ENCODE measurements around the gene WDR33. TPM values are rescaled to one million over a fixed set of nuclear protein-coding genes. Genes with fewer than 3 reads are reported as not detected.

WDR33 gene
- total and polyA plus RNA-seq, 2 of the 13 experiments (the other 11 are each of a cell fraction or from before 2014, with no cell fraction given), result 54.9 to 78.2 TPM

DNA sequence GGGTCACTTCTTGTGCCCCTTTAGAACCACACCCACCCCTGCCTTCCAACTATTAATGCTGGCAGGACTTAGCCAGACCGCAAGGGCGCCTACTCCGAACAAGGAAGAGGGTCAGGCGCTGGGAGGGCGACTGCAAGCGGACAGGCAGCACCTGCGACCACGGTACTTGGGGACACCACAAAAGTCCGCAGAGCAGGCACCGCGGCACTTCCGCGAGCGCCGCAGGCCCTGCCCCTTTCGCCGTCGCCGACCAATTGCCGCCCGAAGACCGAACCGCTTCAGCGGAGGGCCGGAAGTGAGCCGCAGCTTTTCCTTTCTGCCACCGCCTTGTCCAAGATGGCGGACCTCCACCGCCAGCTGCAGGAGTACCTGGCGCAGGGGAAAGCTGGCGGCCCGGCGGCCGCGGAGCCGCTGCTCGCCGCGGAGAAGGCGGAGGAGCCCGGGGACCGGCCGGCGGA is 109.7 kb downstream of the WDR33 start, which contains the start of gene SFT2D3 (continued):
- TF ChIP-seq ZBTB34 (CRISPR knock-in tag; IDR thresholded peaks at IDR 0.05) (0 out of 2 replicates have a peak, but pooled peaks have one; percentile 56), KLF16 (CRISPR knock-in tag; IDR thresholded peaks at IDR 0.05) (peak in 1 of 2 experiments; percentile 92; a peak in 2 of 4 replicates), FOSL2 (CRISPR knock-in tag; IDR thresholded peaks at IDR 0.05) (peak; percentile 51), SRSF1 (optimal IDR thresholded peaks at IDR 0.05; ENCODE audit: low read depth, low read length) (peak; percentile 80), SMARCC2 (IDR thresholded peaks at IDR 0.05) (no peak), ZNF354B (CRISPR knock-in tag; IDR thresholded peaks at IDR 0.05) (no peak), ZNF75D (CRISPR knock-in tag; IDR thresholded peaks at IDR 0.05; ENCODE audit: borderline replicate concordance) (no peak), RELA (CRISPR knock-in tag; IDR thresholded peaks at IDR 0.05) (peak; percentile 45; the same call in 1 of the 2 replicates), MXI1 (IDR thresholded peaks at IDR 0.05; ENCODE audit: borderline replicate concordance, low read depth, low read length) (peak; percentile 84; the same call in 1 of the 3 replicates), MXD4 (CRISPR knock-in tag; IDR thresholded peaks at IDR 0.05) (peak; percentile 32), IRX3 (CRISPR knock-in tag; IDR thresholded peaks at IDR 0.05; ENCODE audit: borderline replicate concordance, low read depth) (peak; percentile 58; the same call in 1 of the 2 replicates), TEAD2 (CRISPR knock-in tag; IDR thresholded peaks at IDR 0.05) (peak; percentile 56; the same call in 1 of the 2 replicates), DR1 (CRISPR knock-in tag; IDR thresholded peaks at IDR 0.05) (peak; percentile 100)
- TF ChIP-seq, protein P1, sequence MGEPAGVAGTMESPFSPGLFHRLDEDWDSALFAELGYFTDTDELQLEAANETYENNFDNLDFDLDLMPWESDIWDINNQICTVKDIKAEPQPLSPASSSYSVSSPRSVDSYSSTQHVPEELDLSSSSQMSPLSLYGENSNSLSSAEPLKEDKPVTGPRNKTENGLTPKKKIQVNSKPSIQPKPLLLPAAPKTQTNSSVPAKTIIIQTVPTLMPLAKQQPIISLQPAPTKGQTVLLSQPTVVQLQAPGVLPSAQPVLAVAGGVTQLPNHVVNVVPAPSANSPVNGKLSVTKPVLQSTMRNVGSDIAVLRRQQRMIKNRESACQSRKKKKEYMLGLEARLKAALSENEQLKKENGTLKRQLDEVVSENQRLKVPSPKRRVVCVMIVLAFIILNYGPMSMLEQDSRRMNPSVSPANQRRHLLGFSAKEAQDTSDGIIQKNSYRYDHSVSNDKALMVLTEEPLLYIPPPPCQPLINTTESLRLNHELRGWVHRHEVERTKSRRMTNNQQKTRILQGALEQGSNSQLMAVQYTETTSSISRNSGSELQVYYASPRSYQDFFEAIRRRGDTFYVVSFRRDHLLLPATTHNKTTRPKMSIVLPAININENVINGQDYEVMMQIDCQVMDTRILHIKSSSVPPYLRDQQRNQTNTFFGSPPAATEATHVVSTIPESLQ (CRISPR knock-in tag; conservative IDR thresholded peaks at IDR 0.05), result peak; percentile 81; the same call in 1 of the 2 replicates
- TF ChIP-seq, protein P2, sequence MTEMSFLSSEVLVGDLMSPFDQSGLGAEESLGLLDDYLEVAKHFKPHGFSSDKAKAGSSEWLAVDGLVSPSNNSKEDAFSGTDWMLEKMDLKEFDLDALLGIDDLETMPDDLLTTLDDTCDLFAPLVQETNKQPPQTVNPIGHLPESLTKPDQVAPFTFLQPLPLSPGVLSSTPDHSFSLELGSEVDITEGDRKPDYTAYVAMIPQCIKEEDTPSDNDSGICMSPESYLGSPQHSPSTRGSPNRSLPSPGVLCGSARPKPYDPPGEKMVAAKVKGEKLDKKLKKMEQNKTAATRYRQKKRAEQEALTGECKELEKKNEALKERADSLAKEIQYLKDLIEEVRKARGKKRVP (CRISPR knock-in tag; IDR thresholded peaks at IDR 0.05), result peak in 1 of 2 experiments; percentile 66; a peak in 1 of 4 replicates
- TF ChIP-seq, protein P3, sequence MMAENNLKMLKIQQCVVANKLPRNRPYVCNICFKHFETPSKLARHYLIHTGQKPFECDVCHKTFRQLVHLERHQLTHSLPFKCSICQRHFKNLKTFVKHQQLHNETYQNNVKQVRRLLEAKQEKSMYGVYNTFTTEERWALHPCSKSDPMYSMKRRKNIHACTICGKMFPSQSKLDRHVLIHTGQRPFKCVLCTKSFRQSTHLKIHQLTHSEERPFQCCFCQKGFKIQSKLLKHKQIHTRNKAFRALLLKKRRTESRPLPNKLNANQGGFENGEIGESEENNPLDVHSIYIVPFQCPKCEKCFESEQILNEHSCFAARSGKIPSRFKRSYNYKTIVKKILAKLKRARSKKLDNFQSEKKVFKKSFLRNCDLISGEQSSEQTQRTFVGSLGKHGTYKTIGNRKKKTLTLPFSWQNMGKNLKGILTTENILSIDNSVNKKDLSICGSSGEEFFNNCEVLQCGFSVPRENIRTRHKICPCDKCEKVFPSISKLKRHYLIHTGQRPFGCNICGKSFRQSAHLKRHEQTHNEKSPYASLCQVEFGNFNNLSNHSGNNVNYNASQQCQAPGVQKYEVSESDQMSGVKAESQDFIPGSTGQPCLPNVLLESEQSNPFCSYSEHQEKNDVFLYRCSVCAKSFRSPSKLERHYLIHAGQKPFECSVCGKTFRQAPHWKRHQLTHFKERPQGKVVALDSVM (CRISPR knock-in tag; IDR thresholded peaks at IDR 0.05), result peak; percentile 73
- TF ChIP-seq, protein P4, sequence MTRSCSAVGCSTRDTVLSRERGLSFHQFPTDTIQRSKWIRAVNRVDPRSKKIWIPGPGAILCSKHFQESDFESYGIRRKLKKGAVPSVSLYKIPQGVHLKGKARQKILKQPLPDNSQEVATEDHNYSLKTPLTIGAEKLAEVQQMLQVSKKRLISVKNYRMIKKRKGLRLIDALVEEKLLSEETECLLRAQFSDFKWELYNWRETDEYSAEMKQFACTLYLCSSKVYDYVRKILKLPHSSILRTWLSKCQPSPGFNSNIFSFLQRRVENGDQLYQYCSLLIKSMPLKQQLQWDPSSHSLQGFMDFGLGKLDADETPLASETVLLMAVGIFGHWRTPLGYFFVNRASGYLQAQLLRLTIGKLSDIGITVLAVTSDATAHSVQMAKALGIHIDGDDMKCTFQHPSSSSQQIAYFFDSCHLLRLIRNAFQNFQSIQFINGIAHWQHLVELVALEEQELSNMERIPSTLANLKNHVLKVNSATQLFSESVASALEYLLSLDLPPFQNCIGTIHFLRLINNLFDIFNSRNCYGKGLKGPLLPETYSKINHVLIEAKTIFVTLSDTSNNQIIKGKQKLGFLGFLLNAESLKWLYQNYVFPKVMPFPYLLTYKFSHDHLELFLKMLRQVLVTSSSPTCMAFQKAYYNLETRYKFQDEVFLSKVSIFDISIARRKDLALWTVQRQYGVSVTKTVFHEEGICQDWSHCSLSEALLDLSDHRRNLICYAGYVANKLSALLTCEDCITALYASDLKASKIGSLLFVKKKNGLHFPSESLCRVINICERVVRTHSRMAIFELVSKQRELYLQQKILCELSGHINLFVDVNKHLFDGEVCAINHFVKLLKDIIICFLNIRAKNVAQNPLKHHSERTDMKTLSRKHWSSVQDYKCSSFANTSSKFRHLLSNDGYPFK (CRISPR knock-in tag; IDR thresholded peaks at IDR 0.05; ENCODE audit: borderline replicate concordance), result peak; percentile 99
- TF ChIP-seq, protein P5, sequence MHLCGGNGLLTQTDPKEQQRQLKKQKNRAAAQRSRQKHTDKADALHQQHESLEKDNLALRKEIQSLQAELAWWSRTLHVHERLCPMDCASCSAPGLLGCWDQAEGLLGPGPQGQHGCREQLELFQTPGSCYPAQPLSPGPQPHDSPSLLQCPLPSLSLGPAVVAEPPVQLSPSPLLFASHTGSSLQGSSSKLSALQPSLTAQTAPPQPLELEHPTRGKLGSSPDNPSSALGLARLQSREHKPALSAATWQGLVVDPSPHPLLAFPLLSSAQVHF (CRISPR knock-in tag; IDR thresholded peaks at IDR 0.05), result peak; percentile 72; the same call in 1 of the 2 replicates
